WTC11 (cell line): Measurements from ENCODE around the gene ZNF350. TPM values are rescaled to one million over a fixed set of nuclear protein-coding genes. Genes with fewer than 3 reads are reported as not detected.

Experiments
- ATAC-seq: fragments of 200-7000 bp; cut with Tn5 transposase; 2 replicates; pipeline ENCODE4 v1.10.0; 2021; ENCODE audit warnings: mild to moderate bottlenecking, moderate library complexity
- CTCF ChIA-PET: fragments of 300-600 bp; sonication (Branson Sonifier 250); formaldehyde crosslinking; loops from one replicate; lab custom pipeline; 2021; ENCODE audit warnings: antibody characterized with exemption; lab: Charles Lee
- POLR2A ChIA-PET: fragments of 350-600 bp; sonication (Branson Sonifier 250); formaldehyde crosslinking; loops from one replicate; lab custom pipeline; 2021; ENCODE audit warnings: antibody characterized with exemption; lab: Charles Lee
- DNase-seq: peaks from one replicate; pipeline ENCODE4 v3.0.0; 2021; ENCODE audit warnings: low spot score
- H3K27ac Mint-ChIP-seq: 2 replicates; pipeline ENCODE4 v1.8.0; 2021; ENCODE audit warnings: mixed read lengths
- H3K27me3 Mint-ChIP-seq: 2 replicates; pipeline ENCODE4 v1.8.0; 2021; ENCODE audit warnings: low read depth, mild to moderate bottlenecking, moderate library complexity, mixed read lengths
- H3K36me3 Mint-ChIP-seq: 2 replicates; pipeline ENCODE4 v1.8.0; 2021; ENCODE audit warnings: mixed read lengths
- H3K4me1 Mint-ChIP-seq: 2 replicates; pipeline ENCODE4 v1.8.0; 2022; ENCODE audit warnings: mixed read lengths
- H3K4me3 Mint-ChIP-seq: 2 replicates; pipeline ENCODE4 v1.8.0; 2021; ENCODE audit warnings: mild to moderate bottlenecking, moderate library complexity, mixed read lengths
- H3K9me3 Mint-ChIP-seq: 2 replicates; pipeline ENCODE4 v1.8.0; 2021; ENCODE audit warnings: mixed read lengths
- CBFB ChIP-seq: sonication (generic); formaldehyde crosslinking; IDR thresholded peaks from 2 replicates; pipeline ENCODE4 v1.8.1; 2022; ENCODE audit warnings: mild to moderate bottlenecking, low read depth, missing genetic modification reagents
- ESRRA ChIP-seq: sonication (generic); formaldehyde crosslinking; IDR thresholded peaks from 2 replicates; pipeline ENCODE4 v1.8.1; 2022; ENCODE audit warnings: mild to moderate bottlenecking, missing genetic modification reagents, borderline replicate concordance
- FOXJ3 ChIP-seq: sonication (generic); formaldehyde crosslinking; IDR thresholded peaks from 2 replicates; pipeline ENCODE4 v1.9.0; 2021; ENCODE audit warnings: missing genetic modification reagents, mild to moderate bottlenecking, borderline replicate concordance
- NR1H2 ChIP-seq: sonication (generic); formaldehyde crosslinking; IDR thresholded peaks from 2 replicates; pipeline ENCODE4 v1.9.0; 2021; ENCODE audit warnings: mild to moderate bottlenecking, moderate library complexity, missing genetic modification reagents
- TP53 ChIP-seq: sonication (generic); formaldehyde crosslinking; IDR thresholded peaks from 2 replicates; pipeline ENCODE4 v1.8.1; 2023; ENCODE audit warnings: mild to moderate bottlenecking, missing genetic modification reagents
- ZNF121 ChIP-seq: sonication (generic); formaldehyde crosslinking; IDR thresholded peaks from 2 replicates; pipeline ENCODE4 v1.8.0; 2023; ENCODE audit warnings: missing genetic modification reagents
- ZNF219 ChIP-seq: sonication (generic); formaldehyde crosslinking; IDR thresholded peaks from 2 replicates; pipeline ENCODE4 v1.8.0; 2023; ENCODE audit warnings: missing genetic modification reagents, mild to moderate bottlenecking, borderline replicate concordance
- ZNF232 ChIP-seq: sonication (generic); formaldehyde crosslinking; IDR thresholded peaks from 2 replicates; pipeline ENCODE4 v1.8.0; 2022; ENCODE audit warnings: mild to moderate bottlenecking, missing genetic modification reagents
- ZNF423 ChIP-seq: fragments of 250-450 bp; sonication (Bioruptor Pico); IDR thresholded peaks from 2 replicates; pipeline ENCODE4 v2.1.2; 2022; ENCODE audit warnings: mild to moderate bottlenecking, moderate library complexity
- ZNF671 ChIP-seq: fragments of 250-450 bp; sonication (Bioruptor Pico); IDR thresholded peaks from 2 replicates; pipeline ENCODE4 v1.8.0; 2021; ENCODE audit warnings: mild to moderate bottlenecking
- total RNA-seq: library from RNA; stranded (reverse); gene quantifications from 3 replicates; pipeline ENCODE4 v1.2.3, GENCODE V29; 2021
- TF ChIP-seq, protein P1 (sequence below): sonication (generic); formaldehyde crosslinking; IDR thresholded peaks from 2 replicates; pipeline ENCODE4 v1.8.0; 2023; ENCODE audit warnings: missing genetic modification reagents
- TF ChIP-seq, protein P2 (sequence below): sonication (generic); formaldehyde crosslinking; IDR thresholded peaks from 2 replicates; pipeline ENCODE4 v1.8.1; 2022; ENCODE audit warnings: mild to moderate bottlenecking, moderate library complexity, missing genetic modification reagents
- TF ChIP-seq, protein P3 (sequence below): sonication (generic); formaldehyde crosslinking; IDR thresholded peaks from 2 replicates; pipeline ENCODE4 v1.8.1; 2023; ENCODE audit warnings: mild to moderate bottlenecking, missing genetic modification reagents, moderate library complexity
- TF ChIP-seq, protein P4 (sequence below): sonication (generic); formaldehyde crosslinking; IDR thresholded peaks from 2 replicates; pipeline ENCODE4 v1.8.0; 2022; ENCODE audit warnings: mild to moderate bottlenecking, missing genetic modification reagents
- TF ChIP-seq, protein P5 (sequence below): fragments of 250-450 bp; sonication (Bioruptor Pico); IDR thresholded peaks from 2 replicates; pipeline ENCODE4 v1.9.0; 2021; ENCODE audit warnings: mild to moderate bottlenecking
- TF ChIP-seq, protein P6 (sequence below): sonication (generic); formaldehyde crosslinking; IDR thresholded peaks from 2 replicates; pipeline ENCODE4 v1.8.1; 2023; ENCODE audit warnings: mild to moderate bottlenecking, missing genetic modification reagents
- TF ChIP-seq, protein P7 (sequence below): sonication (generic); formaldehyde crosslinking; IDR thresholded peaks from 2 replicates; pipeline ENCODE4 v1.8.0; 2023; ENCODE audit warnings: missing genetic modification reagents, mild to moderate bottlenecking, borderline replicate concordance
- TF ChIP-seq, protein P8 (sequence below): fragments of 250-450 bp; sonication (Bioruptor Pico); IDR thresholded peaks from 2 replicates; pipeline ENCODE4 v1.9.0; 2021; ENCODE audit warnings: mild to moderate bottlenecking
- TF ChIP-seq, protein P9 (sequence below): sonication (generic); formaldehyde crosslinking; conservative IDR thresholded peaks from 2 replicates; pipeline ENCODE4 v1.8.1; 2022; ENCODE audit warnings: mild to moderate bottlenecking, missing genetic modification reagents
- TF ChIP-seq, protein P10 (sequence below): sonication (generic); formaldehyde crosslinking; IDR thresholded peaks from 2 replicates; pipeline ENCODE4 v1.8.1; 2023; ENCODE audit warnings: mild to moderate bottlenecking, missing genetic modification reagents, moderate library complexity

Gene ZNF350
- total RNA-seq, 1 experiment from 2014 or later: 8.1 TPM

DNA sequence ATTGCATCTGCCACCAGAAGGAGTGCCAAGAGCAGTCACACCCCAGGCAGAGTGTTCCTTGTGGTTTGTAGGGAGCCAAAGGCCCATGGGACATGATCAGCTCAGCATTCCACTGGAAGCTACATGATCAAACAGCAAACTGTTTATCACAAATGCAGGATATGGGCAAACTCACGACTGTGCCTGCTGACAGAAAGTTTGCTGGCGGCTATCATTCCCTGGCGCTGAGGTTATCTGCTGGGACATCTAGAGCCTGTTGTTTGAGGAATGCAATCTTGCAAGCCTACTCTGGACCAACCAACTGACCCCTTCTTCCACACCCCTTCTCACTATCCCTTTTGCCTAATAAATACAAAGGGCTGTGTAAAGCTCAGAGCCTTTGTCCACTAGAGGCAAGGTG is 67.0 kb downstream of the ZNF350 start (continued):
- TF ChIP-seq, protein P1, sequence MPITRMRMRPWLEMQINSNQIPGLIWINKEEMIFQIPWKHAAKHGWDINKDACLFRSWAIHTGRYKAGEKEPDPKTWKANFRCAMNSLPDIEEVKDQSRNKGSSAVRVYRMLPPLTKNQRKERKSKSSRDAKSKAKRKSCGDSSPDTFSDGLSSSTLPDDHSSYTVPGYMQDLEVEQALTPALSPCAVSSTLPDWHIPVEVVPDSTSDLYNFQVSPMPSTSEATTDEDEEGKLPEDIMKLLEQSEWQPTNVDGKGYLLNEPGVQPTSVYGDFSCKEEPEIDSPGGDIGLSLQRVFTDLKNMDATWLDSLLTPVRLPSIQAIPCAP (CRISPR knock-in tag): no peak
- TF ChIP-seq ZNF671 (CRISPR knock-in tag): no peak
- TF ChIP-seq, protein P2, sequence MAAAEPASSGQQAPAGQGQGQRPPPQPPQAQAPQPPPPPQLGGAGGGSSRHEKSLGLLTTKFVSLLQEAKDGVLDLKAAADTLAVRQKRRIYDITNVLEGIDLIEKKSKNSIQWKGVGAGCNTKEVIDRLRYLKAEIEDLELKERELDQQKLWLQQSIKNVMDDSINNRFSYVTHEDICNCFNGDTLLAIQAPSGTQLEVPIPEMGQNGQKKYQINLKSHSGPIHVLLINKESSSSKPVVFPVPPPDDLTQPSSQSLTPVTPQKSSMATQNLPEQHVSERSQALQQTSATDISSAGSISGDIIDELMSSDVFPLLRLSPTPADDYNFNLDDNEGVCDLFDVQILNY (CRISPR knock-in tag): no peak
- TF ChIP-seq, all 79 proteins: peak for 0

DNA sequence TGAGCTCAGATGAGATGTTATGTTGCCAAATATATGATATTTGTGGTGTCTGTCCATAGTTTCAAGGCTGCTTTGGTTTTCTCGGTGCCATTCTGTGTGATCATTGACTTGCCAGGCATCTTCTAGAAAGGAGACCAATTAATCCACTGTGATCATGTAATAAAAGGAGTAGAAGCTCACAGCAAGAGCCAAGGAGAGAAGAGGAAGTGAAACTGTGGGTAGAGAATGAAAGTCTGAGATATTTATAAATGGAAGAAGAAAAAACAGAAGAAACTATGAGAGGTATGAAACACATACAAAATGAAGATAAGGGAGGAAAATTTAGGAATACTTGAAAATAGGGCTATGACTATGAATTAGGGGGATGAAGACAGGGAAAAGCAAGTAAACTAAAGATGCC is 70.5 kb downstream of the ZNF350 start:
- DNase-seq: no peak
- Mint-ChIP-seq H3K27ac (no peak overlapping the region), H3K4me1 (no peaks in the 10 kb centered on the region), H3K27me3 (peaks cover 25% of the 10 kb centered on the region), H3K4me3 (no peak overlapping the region), H3K9me3 (peaks cover 88% of the 10 kb centered on the region), H3K36me3 (peaks cover 87% of the 10 kb centered on the region)
- ChIA-PET POLR2A (no interaction called here), CTCF (no interaction called here)
- TF ChIP-seq, protein P3, sequence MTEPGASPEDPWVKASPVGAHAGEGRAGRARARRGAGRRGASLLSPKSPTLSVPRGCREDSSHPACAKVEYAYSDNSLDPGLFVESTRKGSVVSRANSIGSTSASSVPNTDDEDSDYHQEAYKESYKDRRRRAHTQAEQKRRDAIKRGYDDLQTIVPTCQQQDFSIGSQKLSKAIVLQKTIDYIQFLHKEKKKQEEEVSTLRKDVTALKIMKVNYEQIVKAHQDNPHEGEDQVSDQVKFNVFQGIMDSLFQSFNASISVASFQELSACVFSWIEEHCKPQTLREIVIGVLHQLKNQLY: no peak
- TF ChIP-seq, protein P4, sequence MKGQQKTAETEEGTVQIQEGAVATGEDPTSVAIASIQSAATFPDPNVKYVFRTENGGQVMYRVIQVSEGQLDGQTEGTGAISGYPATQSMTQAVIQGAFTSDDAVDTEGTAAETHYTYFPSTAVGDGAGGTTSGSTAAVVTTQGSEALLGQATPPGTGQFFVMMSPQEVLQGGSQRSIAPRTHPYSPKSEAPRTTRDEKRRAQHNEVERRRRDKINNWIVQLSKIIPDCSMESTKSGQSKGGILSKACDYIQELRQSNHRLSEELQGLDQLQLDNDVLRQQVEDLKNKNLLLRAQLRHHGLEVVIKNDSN (CRISPR knock-in tag): no peak
- TF ChIP-seq, protein P5, sequence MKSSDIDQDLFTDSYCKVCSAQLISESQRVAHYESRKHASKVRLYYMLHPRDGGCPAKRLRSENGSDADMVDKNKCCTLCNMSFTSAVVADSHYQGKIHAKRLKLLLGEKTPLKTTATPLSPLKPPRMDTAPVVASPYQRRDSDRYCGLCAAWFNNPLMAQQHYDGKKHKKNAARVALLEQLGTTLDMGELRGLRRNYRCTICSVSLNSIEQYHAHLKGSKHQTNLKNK (CRISPR knock-in tag): no peak
- TF ChIP-seq, protein P6, sequence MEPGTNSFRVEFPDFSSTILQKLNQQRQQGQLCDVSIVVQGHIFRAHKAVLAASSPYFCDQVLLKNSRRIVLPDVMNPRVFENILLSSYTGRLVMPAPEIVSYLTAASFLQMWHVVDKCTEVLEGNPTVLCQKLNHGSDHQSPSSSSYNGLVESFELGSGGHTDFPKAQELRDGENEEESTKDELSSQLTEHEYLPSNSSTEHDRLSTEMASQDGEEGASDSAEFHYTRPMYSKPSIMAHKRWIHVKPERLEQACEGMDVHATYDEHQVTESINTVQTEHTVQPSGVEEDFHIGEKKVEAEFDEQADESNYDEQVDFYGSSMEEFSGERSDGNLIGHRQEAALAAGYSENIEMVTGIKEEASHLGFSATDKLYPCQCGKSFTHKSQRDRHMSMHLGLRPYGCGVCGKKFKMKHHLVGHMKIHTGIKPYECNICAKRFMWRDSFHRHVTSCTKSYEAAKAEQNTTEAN: no peak
- TF ChIP-seq ZNF423 (CRISPR knock-in tag) (no peak), ZNF232 (no peak), FOXJ3 (CRISPR knock-in tag) (no peak), ESRRA (no peak), ZNF121 (CRISPR knock-in tag) (no peak), NR1H2 (CRISPR knock-in tag) (no peak), TP53 (CRISPR knock-in tag) (no peak), CBFB (CRISPR knock-in tag) (no peak), ZNF219 (CRISPR knock-in tag) (no peak)
- TF ChIP-seq, protein P7, sequence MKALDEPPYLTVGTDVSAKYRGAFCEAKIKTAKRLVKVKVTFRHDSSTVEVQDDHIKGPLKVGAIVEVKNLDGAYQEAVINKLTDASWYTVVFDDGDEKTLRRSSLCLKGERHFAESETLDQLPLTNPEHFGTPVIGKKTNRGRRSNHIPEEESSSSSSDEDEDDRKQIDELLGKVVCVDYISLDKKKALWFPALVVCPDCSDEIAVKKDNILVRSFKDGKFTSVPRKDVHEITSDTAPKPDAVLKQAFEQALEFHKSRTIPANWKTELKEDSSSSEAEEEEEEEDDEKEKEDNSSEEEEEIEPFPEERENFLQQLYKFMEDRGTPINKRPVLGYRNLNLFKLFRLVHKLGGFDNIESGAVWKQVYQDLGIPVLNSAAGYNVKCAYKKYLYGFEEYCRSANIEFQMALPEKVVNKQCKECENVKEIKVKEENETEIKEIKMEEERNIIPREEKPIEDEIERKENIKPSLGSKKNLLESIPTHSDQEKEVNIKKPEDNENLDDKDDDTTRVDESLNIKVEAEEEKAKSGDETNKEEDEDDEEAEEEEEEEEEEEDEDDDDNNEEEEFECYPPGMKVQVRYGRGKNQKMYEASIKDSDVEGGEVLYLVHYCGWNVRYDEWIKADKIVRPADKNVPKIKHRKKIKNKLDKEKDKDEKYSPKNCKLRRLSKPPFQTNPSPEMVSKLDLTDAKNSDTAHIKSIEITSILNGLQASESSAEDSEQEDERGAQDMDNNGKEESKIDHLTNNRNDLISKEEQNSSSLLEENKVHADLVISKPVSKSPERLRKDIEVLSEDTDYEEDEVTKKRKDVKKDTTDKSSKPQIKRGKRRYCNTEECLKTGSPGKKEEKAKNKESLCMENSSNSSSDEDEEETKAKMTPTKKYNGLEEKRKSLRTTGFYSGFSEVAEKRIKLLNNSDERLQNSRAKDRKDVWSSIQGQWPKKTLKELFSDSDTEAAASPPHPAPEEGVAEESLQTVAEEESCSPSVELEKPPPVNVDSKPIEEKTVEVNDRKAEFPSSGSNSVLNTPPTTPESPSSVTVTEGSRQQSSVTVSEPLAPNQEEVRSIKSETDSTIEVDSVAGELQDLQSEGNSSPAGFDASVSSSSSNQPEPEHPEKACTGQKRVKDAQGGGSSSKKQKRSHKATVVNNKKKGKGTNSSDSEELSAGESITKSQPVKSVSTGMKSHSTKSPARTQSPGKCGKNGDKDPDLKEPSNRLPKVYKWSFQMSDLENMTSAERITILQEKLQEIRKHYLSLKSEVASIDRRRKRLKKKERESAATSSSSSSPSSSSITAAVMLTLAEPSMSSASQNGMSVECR (CRISPR knock-in tag): no peak
- TF ChIP-seq, protein P8, sequence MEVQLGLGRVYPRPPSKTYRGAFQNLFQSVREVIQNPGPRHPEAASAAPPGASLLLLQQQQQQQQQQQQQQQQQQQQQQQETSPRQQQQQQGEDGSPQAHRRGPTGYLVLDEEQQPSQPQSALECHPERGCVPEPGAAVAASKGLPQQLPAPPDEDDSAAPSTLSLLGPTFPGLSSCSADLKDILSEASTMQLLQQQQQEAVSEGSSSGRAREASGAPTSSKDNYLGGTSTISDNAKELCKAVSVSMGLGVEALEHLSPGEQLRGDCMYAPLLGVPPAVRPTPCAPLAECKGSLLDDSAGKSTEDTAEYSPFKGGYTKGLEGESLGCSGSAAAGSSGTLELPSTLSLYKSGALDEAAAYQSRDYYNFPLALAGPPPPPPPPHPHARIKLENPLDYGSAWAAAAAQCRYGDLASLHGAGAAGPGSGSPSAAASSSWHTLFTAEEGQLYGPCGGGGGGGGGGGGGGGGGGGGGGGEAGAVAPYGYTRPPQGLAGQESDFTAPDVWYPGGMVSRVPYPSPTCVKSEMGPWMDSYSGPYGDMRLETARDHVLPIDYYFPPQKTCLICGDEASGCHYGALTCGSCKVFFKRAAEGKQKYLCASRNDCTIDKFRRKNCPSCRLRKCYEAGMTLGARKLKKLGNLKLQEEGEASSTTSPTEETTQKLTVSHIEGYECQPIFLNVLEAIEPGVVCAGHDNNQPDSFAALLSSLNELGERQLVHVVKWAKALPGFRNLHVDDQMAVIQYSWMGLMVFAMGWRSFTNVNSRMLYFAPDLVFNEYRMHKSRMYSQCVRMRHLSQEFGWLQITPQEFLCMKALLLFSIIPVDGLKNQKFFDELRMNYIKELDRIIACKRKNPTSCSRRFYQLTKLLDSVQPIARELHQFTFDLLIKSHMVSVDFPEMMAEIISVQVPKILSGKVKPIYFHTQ: no peak
- TF ChIP-seq, protein P9, sequence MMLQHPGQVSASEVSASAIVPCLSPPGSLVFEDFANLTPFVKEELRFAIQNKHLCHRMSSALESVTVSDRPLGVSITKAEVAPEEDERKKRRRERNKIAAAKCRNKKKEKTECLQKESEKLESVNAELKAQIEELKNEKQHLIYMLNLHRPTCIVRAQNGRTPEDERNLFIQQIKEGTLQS (CRISPR knock-in tag): no peak
- TF ChIP-seq, protein P10, sequence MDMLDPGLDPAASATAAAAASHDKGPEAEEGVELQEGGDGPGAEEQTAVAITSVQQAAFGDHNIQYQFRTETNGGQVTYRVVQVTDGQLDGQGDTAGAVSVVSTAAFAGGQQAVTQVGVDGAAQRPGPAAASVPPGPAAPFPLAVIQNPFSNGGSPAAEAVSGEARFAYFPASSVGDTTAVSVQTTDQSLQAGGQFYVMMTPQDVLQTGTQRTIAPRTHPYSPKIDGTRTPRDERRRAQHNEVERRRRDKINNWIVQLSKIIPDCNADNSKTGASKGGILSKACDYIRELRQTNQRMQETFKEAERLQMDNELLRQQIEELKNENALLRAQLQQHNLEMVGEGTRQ (CRISPR knock-in tag): no peak
- TF ChIP-seq, protein P2 (CRISPR knock-in tag): no peak
- no peak for ATAC-seq
